GM18907 (cell line): ENCODE measurements around the gene MET.
"Not testable (repeated sequence)": the region's sequence is repeated elsewhere in the genome, so short reads cannot be mapped to it uniquely, and the experiment has no call there.

Experiments
- ATAC-seq: cut with Tn5 transposase; IDR thresholded peaks from one replicate; pipeline ENCODE4 v1.9.1; 2021; ENCODE audit warnings: mild to moderate bottlenecking, moderate library complexity; ENCODE audit not compliant: unreplicated experiment

Gene MET

GRCh38 chr7:116804471-116804870 is 132.5 kb downstream of the MET start:
- ATAC-seq: no peak

- no peak for ATAC-seq
Measured at GRCh38 chr7:116805100-116805544, 133.1 kb downstream of the MET start.

- no peak for ATAC-seq
Measured at GRCh38 chr7:116806046-116806944, 134.3 kb downstream of the MET start.

- ATAC-seq: no peak
Measured at GRCh38 chr7:116807011-116807560, 135.1 kb downstream of the MET start.

- ATAC-seq: peak; percentile 61
Measured at GRCh38 chr7:116809636-116810266, 137.8 kb downstream of the MET start.

- no peak for ATAC-seq
Measured at GRCh38 chr7:116810267-116811116, 138.5 kb downstream of the MET start.

- no peak for ATAC-seq
Measured at GRCh38 chr7:116811768-116812167, 139.8 kb downstream of the MET start.

- ATAC-seq: peak; percentile 67
Measured at GRCh38 chr7:116812860-116813259, 140.9 kb downstream of the MET start.

GRCh38 chr7:116813371-116813770 is 141.4 kb downstream of the MET start:
- ATAC-seq: not testable (repeated sequence)

GRCh38 chr7:116815041-116815440 is 143.0 kb downstream of the MET start:
- ATAC-seq: no peak

GRCh38 chr7:116820149-116820548 is 148.2 kb downstream of the MET start:
- no peak for ATAC-seq

- not testable (repeated sequence) for ATAC-seq
Measured at GRCh38 chr7:116821647-116822046, 149.7 kb downstream of the MET start.

GRCh38 chr7:116824449-116824848 is 152.5 kb downstream of the MET start:
- no peak for ATAC-seq

- ATAC-seq: no peak
Measured at GRCh38 chr7:116828281-116828680, 156.3 kb downstream of the MET start.

- ATAC-seq: no peak
Measured at GRCh38 chr7:116829041-116829440, 157.0 kb downstream of the MET start.

- ATAC-seq: no peak
Measured at GRCh38 chr7:116829493-116829892, 157.5 kb downstream of the MET start.

GRCh38 chr7:116832692-116833091 is 160.7 kb downstream of the MET start:
- ATAC-seq: no peak

GRCh38 chr7:116834815-116835504 is 163.0 kb downstream of the MET start:
- no peak for ATAC-seq

- no peak for ATAC-seq
Measured at GRCh38 chr7:116836048-116836447, 164.1 kb downstream of the MET start.

GRCh38 chr7:116836911-116837310 is 164.9 kb downstream of the MET start:
- no peak for ATAC-seq
